Fibroblast of lung (primary cell): ENCODE results near the gene KCTD16. TPM values are rescaled to one million over a fixed set of nuclear protein-coding genes. Genes with fewer than 3 reads are reported as not detected.

Experiments
- DNase-seq, 2 donors: peaks; one replicate each; pipeline versions ENCODE4 v3.0.0 to v3.0.0-alpha.2; 2010; ENCODE audit warnings: low read depth in 2 of 2
- H2AFZ ChIP-seq: 2 replicates; pipeline ENCODE4 v1.5.1; 2012; ENCODE audit warnings: low read length, control low read depth, inconsistent platforms
- H3K27ac ChIP-seq: 2 replicates; pipeline ENCODE4 v1.5.1; 2011; ENCODE audit warnings: low read length, control low read depth; ENCODE audit not compliant: insufficient read depth
- H3K27me3 ChIP-seq: 2 replicates; pipeline ENCODE4 v1.5.1; 2011; ENCODE audit warnings: mild to moderate bottlenecking, low read length; ENCODE audit not compliant: control insufficient read depth, insufficient read depth
- H3K36me3 ChIP-seq: 2 replicates; pipeline ENCODE4 v1.5.1; 2011; ENCODE audit warnings: low read length; ENCODE audit not compliant: control insufficient read depth, insufficient read depth
- H3K4me1 ChIP-seq: 2 replicates; pipeline ENCODE4 v1.5.1; 2011; ENCODE audit warnings: low read length; ENCODE audit not compliant: control insufficient read depth, insufficient read depth; ENCODE audit errors: extremely low read depth
- H3K4me2 ChIP-seq: 2 replicates; pipeline ENCODE4 v1.5.1; 2011; ENCODE audit warnings: low read length, control low read depth; ENCODE audit not compliant: insufficient read depth; ENCODE audit errors: extremely low read depth
- H3K4me3 ChIP-seq, 4 experiments: fragments of 200-600 bp in 1 of 4; sonication (generic) in 1 of 4; replicated peaks in 1 of 4; 2 replicates each; pipeline ENCODE4 v1.5.1; 2011 to 2016; ENCODE audit warnings: low read length in 4 of 4, low read depth in 3 of 4, mild to moderate bottlenecking in 3 of 4, control low read depth in 2 of 4, inconsistent platforms in 1 of 4, mixed read lengths in 1 of 4; ENCODE audit not compliant: insufficient read depth in 1 of 4; ENCODE audit errors: control extremely low read depth in 1 of 4
- H3K79me2 ChIP-seq: 2 replicates; pipeline ENCODE4 v1.5.1; 2012; ENCODE audit warnings: mild to moderate bottlenecking, low read length, inconsistent platforms; ENCODE audit not compliant: control insufficient read depth, insufficient read depth
- H3K9ac ChIP-seq: 2 replicates; pipeline ENCODE4 v1.5.1; 2011; ENCODE audit warnings: mild to moderate bottlenecking, low read length, control low read depth; ENCODE audit not compliant: insufficient read depth
- H3K9me3 ChIP-seq: 2 replicates; pipeline ENCODE4 v1.5.1; 2012; ENCODE audit warnings: low read depth, low read length; ENCODE audit not compliant: control insufficient read depth, insufficient read depth
- H4K20me1 ChIP-seq: 2 replicates; pipeline ENCODE4 v1.5.1; 2011; ENCODE audit warnings: low read length; ENCODE audit not compliant: control insufficient read depth, insufficient read depth; ENCODE audit errors: extremely low read depth
- EZH2 ChIP-seq: IDR thresholded peaks from 2 replicates; pipeline ENCODE4 v1.5.1; 2012; ENCODE audit warnings: low read length, control low read depth, mild to moderate bottlenecking; ENCODE audit errors: missing control alignments
- polyA plus RNA-seq, 2 donors: library from polyadenylated mRNA; depleted of rRNA in 1 of 2; stranded (reverse) in 1 of 2; unstranded in 1 of 2; fragments of >200 nt; gene quantifications; 2 replicates each; pipeline ENCODE4 v1.2.1, GENCODE V29; 2011 to 2012; ENCODE audit warnings: missing spikeins in 1 of 2
- total RNA-seq: library from RNA; depleted of rRNA; stranded (reverse); fragments of >200 nt; gene quantifications from 2 replicates; pipeline ENCODE4 v1.2.1, GENCODE V29; 2014
- TF ChIP-seq, protein P1 (sequence below), 2 donors: IDR thresholded peaks in 1 of 2; conservative IDR thresholded peaks in 1 of 2; 1 replicate in 1 of 2; 2 replicates in 1 of 2; pipeline ENCODE4 v1.5.1; 2011 to 2012; ENCODE audit warnings: low read length in 2 of 2, control low read depth in 1 of 2, inconsistent platforms in 1 of 2, low read depth in 1 of 2, mild to moderate bottlenecking in 1 of 2

The KCTD16 gene
- total and polyA plus RNA-seq, 2 donors (not counting 1 experiment from before 2014, with no cell fraction given), result 0.32 to 1.2 TPM

DNA sequence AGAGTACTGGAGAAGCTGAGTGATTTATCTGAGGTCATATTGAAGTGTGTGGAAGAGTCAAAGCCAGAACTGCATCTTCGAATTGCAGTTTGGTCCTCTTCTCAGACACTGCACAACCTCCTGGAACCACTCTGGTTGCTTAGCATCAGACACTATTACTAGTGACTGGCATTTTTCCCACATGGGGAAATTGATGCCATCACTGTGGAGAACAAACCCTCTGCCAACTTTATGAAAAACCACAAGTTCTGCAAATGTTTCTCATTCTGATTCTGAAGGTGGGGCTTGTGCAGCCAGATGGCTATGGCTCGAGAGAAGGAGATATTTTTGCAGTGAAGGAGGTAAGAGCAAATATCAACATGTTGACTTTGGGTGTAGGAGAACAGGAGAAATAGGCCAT lies 67.2 kb downstream of the KCTD16 start:
- Histone ChIP-seq H3K4me1 (no peaks in the 10 kb centered on the region), H3K27ac (no peak overlapping the region), H3K9ac (no peak overlapping the region), H3K9me3 (no peaks in the 10 kb centered on the region), H4K20me1 (no peaks in the 10 kb centered on the region), H3K4me3 (no peak overlapping the region), H3K79me2 (no peaks in the 10 kb centered on the region), H3K36me3 (no peaks in the 10 kb centered on the region), H2AFZ (no peak overlapping the region), H3K27me3 (no peaks in the 10 kb centered on the region), H3K4me2 (no peak overlapping the region)
- TF ChIP-seq, protein P1, sequence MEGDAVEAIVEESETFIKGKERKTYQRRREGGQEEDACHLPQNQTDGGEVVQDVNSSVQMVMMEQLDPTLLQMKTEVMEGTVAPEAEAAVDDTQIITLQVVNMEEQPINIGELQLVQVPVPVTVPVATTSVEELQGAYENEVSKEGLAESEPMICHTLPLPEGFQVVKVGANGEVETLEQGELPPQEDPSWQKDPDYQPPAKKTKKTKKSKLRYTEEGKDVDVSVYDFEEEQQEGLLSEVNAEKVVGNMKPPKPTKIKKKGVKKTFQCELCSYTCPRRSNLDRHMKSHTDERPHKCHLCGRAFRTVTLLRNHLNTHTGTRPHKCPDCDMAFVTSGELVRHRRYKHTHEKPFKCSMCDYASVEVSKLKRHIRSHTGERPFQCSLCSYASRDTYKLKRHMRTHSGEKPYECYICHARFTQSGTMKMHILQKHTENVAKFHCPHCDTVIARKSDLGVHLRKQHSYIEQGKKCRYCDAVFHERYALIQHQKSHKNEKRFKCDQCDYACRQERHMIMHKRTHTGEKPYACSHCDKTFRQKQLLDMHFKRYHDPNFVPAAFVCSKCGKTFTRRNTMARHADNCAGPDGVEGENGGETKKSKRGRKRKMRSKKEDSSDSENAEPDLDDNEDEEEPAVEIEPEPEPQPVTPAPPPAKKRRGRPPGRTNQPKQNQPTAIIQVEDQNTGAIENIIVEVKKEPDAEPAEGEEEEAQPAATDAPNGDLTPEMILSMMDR (conservative IDR thresholded peaks at IDR 0.05 in 1 of 2, IDR thresholded peaks at IDR 0.05 in 1 of 2; ENCODE audit: low read depth in 1 of 2, low read length in 2 of 2), result no peak
- no peak for TF ChIP-seq EZH2
- peak in 1 of 2 donors; percentile 18 for DNase-seq

DNA sequence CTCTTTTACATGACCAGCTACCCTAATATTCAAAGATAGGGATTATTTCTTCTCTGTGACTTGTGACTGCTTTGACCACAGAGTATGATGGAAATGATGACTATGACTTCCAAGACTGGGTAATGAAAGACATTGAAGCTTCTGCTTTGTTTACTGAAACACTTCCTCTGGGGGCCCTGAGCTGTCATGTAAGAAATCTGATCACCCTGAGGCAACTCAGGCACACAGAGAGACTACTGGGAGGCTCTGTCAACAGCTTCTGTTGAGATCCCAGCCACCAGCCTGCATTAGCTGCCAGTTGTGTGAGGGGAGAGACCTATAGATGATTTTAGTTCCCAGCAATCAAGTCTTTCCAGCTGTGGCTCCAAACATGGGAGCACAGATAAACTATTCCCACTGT lies 76.5 kb downstream of the KCTD16 start:
- no peak overlapping the region for H3K4me2 ChIP-seq
- TF ChIP-seq EZH2, result no peak
- TF ChIP-seq, protein P1 (conservative IDR thresholded peaks at IDR 0.05 in 1 of 2, IDR thresholded peaks at IDR 0.05 in 1 of 2; ENCODE audit: low read depth in 1 of 2, low read length in 2 of 2), result no peak
- H3K27ac ChIP-seq, result no peak overlapping the region
- DNase-seq, result no peak
- no peaks in the 10 kb centered on the region for H4K20me1 ChIP-seq
- H3K27me3 ChIP-seq, result no peaks in the 10 kb centered on the region
- no peak overlapping the region for H2AFZ ChIP-seq
- no peak overlapping the region for H3K9ac ChIP-seq
- H3K9me3 ChIP-seq, result no peaks in the 10 kb centered on the region
- H3K36me3 ChIP-seq, result no peaks in the 10 kb centered on the region
- H3K4me1 ChIP-seq, result no peaks in the 10 kb centered on the region
- H3K79me2 ChIP-seq, result no peaks in the 10 kb centered on the region
- no peak overlapping the region for H3K4me3 ChIP-seq

DNA sequence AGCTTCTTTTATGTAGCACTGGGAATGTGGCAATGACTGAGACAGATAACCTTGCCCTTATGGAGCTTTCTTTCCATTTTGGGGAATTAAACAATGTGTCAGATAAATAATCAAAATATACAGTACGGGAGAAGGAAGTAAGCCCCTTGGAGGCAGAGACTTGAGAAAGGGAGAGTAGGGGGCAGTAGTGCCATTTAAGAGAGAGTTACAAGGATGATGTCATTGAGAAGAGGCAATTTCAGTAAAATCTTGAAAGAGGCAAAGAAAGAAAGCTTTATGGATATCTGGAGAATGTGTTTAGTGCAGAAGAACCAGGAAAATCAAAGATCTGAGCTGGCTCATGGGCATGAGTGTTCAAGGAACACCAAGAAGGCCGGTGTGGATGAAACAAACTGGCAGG lies 77.3 kb downstream of the KCTD16 start:
- no peak overlapping the region for H3K4me3 ChIP-seq
- H3K27me3 ChIP-seq, result no peaks in the 10 kb centered on the region
- TF ChIP-seq EZH2, result no peak
- TF ChIP-seq, protein P1 (conservative IDR thresholded peaks at IDR 0.05 in 1 of 2, IDR thresholded peaks at IDR 0.05 in 1 of 2; ENCODE audit: low read depth in 1 of 2, low read length in 2 of 2), result no peak
- H3K79me2 ChIP-seq, result no peaks in the 10 kb centered on the region
- H3K4me1 ChIP-seq, result no peaks in the 10 kb centered on the region
- H3K9me3 ChIP-seq, result no peaks in the 10 kb centered on the region
- no peaks in the 10 kb centered on the region for H3K36me3 ChIP-seq
- no peak overlapping the region for H3K4me2 ChIP-seq
- no peak overlapping the region for H3K27ac ChIP-seq
- H2AFZ ChIP-seq, result no peak overlapping the region
- no peak overlapping the region for H3K9ac ChIP-seq
- DNase-seq, result no peak
- no peaks in the 10 kb centered on the region for H4K20me1 ChIP-seq
